COLO668 (cell line): Measurements from ENCODE around the gene CDK17.

ENCODE experiments used
- DNase-seq: peaks from one replicate; lab custom pipeline; 2025; ENCODE audit not compliant: unreplicated experiment; lab: John Stamatoyannopoulos, UW

Gene CDK17

GRCh38 chr12:96271469-96272199, 128.6 kb downstream of the CDK17 start:
- no peak for DNase-seq

- no peak for DNase-seq
These were observed 134.0 kb downstream of the CDK17 start for GRCh38 chr12:96266238-96266637.

- no peak for DNase-seq
These were observed 134.4 kb downstream of the CDK17 start for GRCh38 chr12:96265836-96266235.

- DNase-seq = no peak
These were observed 134.8 kb downstream of the CDK17 start for GRCh38 chr12:96265400-96265799.

- peak; percentile 64 for DNase-seq
These were observed 136.8 kb downstream of the CDK17 start for GRCh38 chr12:96263449-96263902.

GRCh38 chr12:96261557-96261956, 138.7 kb downstream of the CDK17 start:
- no peak for DNase-seq

GRCh38 chr12:96260644-96261043, 139.6 kb downstream of the CDK17 start:
- no peak for DNase-seq

GRCh38 chr12:96260231-96260630, 140.0 kb downstream of the CDK17 start:
- no peak for DNase-seq

GRCh38 chr12:96258104-96258961, 141.9 kb downstream of the CDK17 start:
- no peak for DNase-seq

- no peak for DNase-seq
These were observed 142.6 kb downstream of the CDK17 start for GRCh38 chr12:96257550-96258103.

GRCh38 chr12:96256672-96257361, 143.4 kb downstream of the CDK17 start:
- DNase-seq = no peak

- DNase-seq = no peak
These were observed 145.2 kb downstream of the CDK17 start for GRCh38 chr12:96255077-96255476.

GRCh38 chr12:96250119-96250685, 150.0 kb downstream of the CDK17 start:
- no peak for DNase-seq

GRCh38 chr12:96249196-96250118, 150.8 kb downstream of the CDK17 start:
- DNase-seq = no peak

GRCh38 chr12:96248136-96248931, 151.9 kb downstream of the CDK17 start:
- DNase-seq = no peak

GRCh38 chr12:96247563-96247962, 152.7 kb downstream of the CDK17 start:
- DNase-seq = no peak

GRCh38 chr12:96246926-96247505, 153.2 kb downstream of the CDK17 start:
- DNase-seq = no peak

GRCh38 chr12:96244826-96245225, 155.4 kb downstream of the CDK17 start:
- no peak for DNase-seq

- DNase-seq = no peak
These were observed 157.6 kb downstream of the CDK17 start for GRCh38 chr12:96242597-96242996.
